DND-41 (cell line): ENCODE results near the gene ZFP64.

Experiments
- ATAC-seq: fragments of 200-7000 bp; cut with Tn5 transposase; 3 replicates; pipeline ENCODE4 v1.9.1; 2021; ENCODE audit warnings: low read depth; ENCODE audit not compliant: insufficient read depth
- DNase-seq: peaks from one replicate; pipeline ENCODE4 v3.0.0-alpha.2; 2020
- H2AFZ ChIP-seq: 2 replicates; pipeline ENCODE4 v1.6.0; 2012; ENCODE audit warnings: low read depth, low read length
- H3K27ac ChIP-seq: 2 replicates; pipeline ENCODE4 v1.5.1; 2012; ENCODE audit warnings: low read length, inconsistent platforms
- H3K27me3 ChIP-seq: fragments of 200-600 bp; sonication (generic); 2 replicates; pipeline ENCODE4 v1.6.0; 2012; ENCODE audit warnings: low read length, mild to moderate bottlenecking, inconsistent platforms; ENCODE audit not compliant: insufficient read depth, poor library complexity
- H3K36me3 ChIP-seq: 2 replicates; pipeline ENCODE4 v1.5.1; 2012; ENCODE audit warnings: low read length, inconsistent platforms; ENCODE audit not compliant: insufficient read depth
- H3K4me1 ChIP-seq: 2 replicates; pipeline ENCODE4 v1.5.1; 2012; ENCODE audit warnings: mild to moderate bottlenecking, low read length; ENCODE audit not compliant: insufficient read depth
- H3K4me2 ChIP-seq: 2 replicates; pipeline ENCODE4 v1.6.0; 2012; ENCODE audit warnings: mild to moderate bottlenecking, moderate library complexity, low read length, inconsistent platforms; ENCODE audit not compliant: insufficient read depth
- H3K4me3 ChIP-seq, 2 experiments: fragments of 200-600 bp in 1 of 2; shearing (Covaris generic) in 1 of 2; 2 replicates each; pipeline ENCODE4 v1.5.1; 2012 to 2016; ENCODE audit warnings: inconsistent platforms in 2 of 2, low read length in 2 of 2, mild to moderate bottlenecking in 2 of 2, low read depth in 1 of 2, moderate library complexity in 1 of 2
- H3K79me2 ChIP-seq: 2 replicates; pipeline ENCODE4 v1.6.0; 2012; ENCODE audit warnings: low read length, inconsistent platforms; ENCODE audit not compliant: insufficient read depth
- H3K9ac ChIP-seq: 2 replicates; pipeline ENCODE4 v1.6.0; 2012; ENCODE audit warnings: low read depth, mild to moderate bottlenecking, inconsistent platforms, low read length, moderate library complexity
- H3K9me3 ChIP-seq: 2 replicates; pipeline ENCODE4 v1.5.1; 2012; ENCODE audit warnings: low read length, moderate library complexity, mild to moderate bottlenecking, inconsistent platforms; ENCODE audit not compliant: insufficient read depth, severe bottlenecking
- H4K20me1 ChIP-seq: 2 replicates; pipeline ENCODE4 v1.6.0; 2012; ENCODE audit warnings: low read length; ENCODE audit not compliant: insufficient read depth
- CTCF ChIP-seq: IDR thresholded peaks from 2 replicates; pipeline ENCODE4 v1.5.1; 2012; ENCODE audit warnings: borderline replicate concordance, low read length, moderate library complexity, mild to moderate bottlenecking; ENCODE audit not compliant: poor library complexity, severe bottlenecking; ENCODE audit errors: extremely low read depth
- EZH2 ChIP-seq: IDR thresholded peaks from 3 replicates; pipeline ENCODE4 v1.6.1; 2012; ENCODE audit warnings: borderline replicate concordance, low read depth, mild to moderate bottlenecking, moderate library complexity, low read length, inconsistent platforms; ENCODE audit not compliant: severe bottlenecking

ZFP64 gene

GRCh38 chr20:52179331-52180179, 12.0 kb downstream of the ZFP64 start:
- Histone ChIP-seq H4K20me1 (peaks cover 4% of the 10 kb centered on the region; the same call in 1 of the 2 replicates), H3K27ac (no peak overlapping the region), H3K4me3 (no peak overlapping the region), H2AFZ (no peak overlapping the region), H3K79me2 (no peaks in the 10 kb centered on the region), H3K4me1 (no peaks in the 10 kb centered on the region), H3K27me3 (no peaks in the 10 kb centered on the region), H3K4me2 (no peak overlapping the region), H3K36me3 (peaks cover 45% of the 10 kb centered on the region), H3K9me3 (no peaks in the 10 kb centered on the region), H3K9ac (no peak overlapping the region)
- DNase-seq (no peak), ATAC-seq (no peak)
- TF ChIP-seq CTCF: no peak
- TF ChIP-seq EZH2: no peak

GRCh38 chr20:52178691-52179090, 12.9 kb downstream of the ZFP64 start:
- no peaks in the 10 kb centered on the region for H3K27me3 ChIP-seq
- peaks cover 4% of the 10 kb centered on the region; the same call in 1 of the 2 replicates for H4K20me1 ChIP-seq
- TF ChIP-seq CTCF (no peak), EZH2 (no peak)
- H3K36me3 ChIP-seq: peaks cover 40% of the 10 kb centered on the region
- no peaks in the 10 kb centered on the region for H3K79me2 ChIP-seq
- no peak overlapping the region for H3K27ac ChIP-seq
- H2AFZ ChIP-seq: no peak overlapping the region
- ATAC-seq (no peak), DNase-seq (no peak)
- H3K4me3 ChIP-seq: no peak overlapping the region
- H3K9ac ChIP-seq: no peak overlapping the region
- no peaks in the 10 kb centered on the region for H3K4me1 ChIP-seq
- H3K9me3 ChIP-seq: no peaks in the 10 kb centered on the region
- H3K4me2 ChIP-seq: no peak overlapping the region

- peaks cover 40% of the 10 kb centered on the region for H3K36me3 ChIP-seq
- H3K79me2 ChIP-seq: no peaks in the 10 kb centered on the region; the same call in 1 of the 2 replicates
- no peaks in the 10 kb centered on the region for H3K27me3 ChIP-seq
- no peak overlapping the region for H3K9ac ChIP-seq
- H3K4me2 ChIP-seq: no peak overlapping the region
- ATAC-seq: no peak
- H3K27ac ChIP-seq: no peak overlapping the region
- no peak overlapping the region for H3K4me3 ChIP-seq
- no peak for DNase-seq
- no peaks in the 10 kb centered on the region for H3K4me1 ChIP-seq
- H4K20me1 ChIP-seq: peaks cover 7% of the 10 kb centered on the region; the same call in 1 of the 2 replicates
- TF ChIP-seq EZH2 (no peak), CTCF (no peak)
- no peak overlapping the region for H2AFZ ChIP-seq
- H3K9me3 ChIP-seq: no peaks in the 10 kb centered on the region
These were observed 15.7 kb downstream of the ZFP64 start for GRCh38 chr20:52175840-52176239.
